ENCODE data around the gene MT1M.

GRCh38 chr16:56670620-56670934, 38.1 kb downstream of the MT1M start:
- TF ChIP-seq CTCF (conservative IDR thresholded peaks at IDR 0.05; ENCODE audit: low read length) (no peak), EZH2phosphoT487 (IDR thresholded peaks at IDR 0.05; ENCODE audit: borderline replicate concordance, low read depth, low read length) (no peak)

Data from OCI-LY7 (cell line).